Loucy (cell line): ENCODE data around the gene COL4A4.

Source experiments
- H2AFZ ChIP-seq: fragments of 200-600 bp; sonication (generic); 2 replicates; pipeline ENCODE4 v1.6.0; 2016; ENCODE audit warnings: antibody characterized with exemption, mild to moderate bottlenecking, low read length, moderate library complexity
- H3F3A ChIP-seq: fragments of 200-600 bp; 2 replicates; pipeline ENCODE4 v1.6.0; 2016; ENCODE audit warnings: antibody characterized with exemption, low read depth, mild to moderate bottlenecking
- H3K27me3 ChIP-seq: fragments of 200-600 bp; sonication (generic); 2 replicates; pipeline ENCODE4 v1.6.1; 2014; ENCODE audit warnings: low read length, mild to moderate bottlenecking; ENCODE audit not compliant: insufficient read depth, poor library complexity, severe bottlenecking
- H3K36me3 ChIP-seq: fragments of 200-600 bp; sonication (generic); 2 replicates; pipeline ENCODE4 v1.6.1; 2016; ENCODE audit warnings: low read length; ENCODE audit not compliant: insufficient read depth
- H3K4me1 ChIP-seq: fragments of 200-600 bp; sonication (generic); 2 replicates; pipeline ENCODE4 v1.5.1; 2014; ENCODE audit warnings: low read length, mild to moderate bottlenecking; ENCODE audit not compliant: insufficient read depth, poor library complexity, severe bottlenecking
- H3K4me2 ChIP-seq: fragments of 200-600 bp; sonication (generic); 2 replicates; pipeline ENCODE4 v1.6.0; 2014; ENCODE audit warnings: antibody characterized with exemption, low read length, low read depth, mild to moderate bottlenecking; ENCODE audit not compliant: poor library complexity, severe bottlenecking
- H3K4me3 ChIP-seq: fragments of 200-600 bp; sonication (generic); 2 replicates; pipeline ENCODE4 v1.5.1; 2014; ENCODE audit warnings: low read length, mild to moderate bottlenecking, mixed read lengths; ENCODE audit not compliant: poor library complexity, severe bottlenecking
- H3K79me2 ChIP-seq: fragments of 200-600 bp; sonication (generic); 2 replicates; pipeline ENCODE4 v1.6.1; 2014; ENCODE audit warnings: low read length; ENCODE audit not compliant: insufficient read depth
- H3K9ac ChIP-seq: fragments of 200-600 bp; sonication (generic); 2 replicates; pipeline ENCODE4 v1.6.0; 2014; ENCODE audit warnings: mild to moderate bottlenecking, low read depth, low read length, moderate library complexity; ENCODE audit not compliant: poor library complexity, severe bottlenecking
- H3K9me2 ChIP-seq: fragments of 200-600 bp; sonication (generic); replicated peaks from 2 replicates; pipeline ENCODE4 v1.6.1; 2016; ENCODE audit warnings: low read depth, low read length, mixed read lengths
- H3K9me3 ChIP-seq: fragments of 200-600 bp; sonication (generic); 2 replicates; pipeline ENCODE4 v1.6.1; 2014; ENCODE audit warnings: mild to moderate bottlenecking, antibody characterized with exemption, low read length, low read depth; ENCODE audit not compliant: insufficient read depth
- H4K20me1 ChIP-seq: fragments of 200-600 bp; sonication (generic); 2 replicates; pipeline ENCODE4 v1.6.0; 2014; ENCODE audit warnings: antibody characterized with exemption, low read length, mild to moderate bottlenecking; ENCODE audit not compliant: insufficient read depth, poor library complexity, severe bottlenecking
- CTCF ChIP-seq: fragments of 200-600 bp; sonication (generic); conservative IDR thresholded peaks from 2 replicates; pipeline ENCODE4 v1.5.1; 2014; ENCODE audit warnings: mild to moderate bottlenecking, antibody characterized with exemption, low read length
- EZH2phosphoT487 ChIP-seq: fragments of 200-600 bp; IDR thresholded peaks from 2 replicates; pipeline ENCODE4 v1.6.1; 2018; ENCODE audit warnings: antibody characterized with exemption, mild to moderate bottlenecking, moderate library complexity, borderline replicate concordance

The COL4A4 gene

GRCh38 chr2:227164763-227165291 is 822 bp upstream of the COL4A4 start:
- Histone ChIP-seq H3K27me3 (no peaks in the 10 kb centered on the region), H3K9me2 (no peaks in the 10 kb centered on the region), H3K4me3 (no peak overlapping the region), H3K4me2 (no peak overlapping the region), H3K9ac (no peak overlapping the region), H3K4me1 (no peaks in the 10 kb centered on the region), H3K36me3 (no peaks in the 10 kb centered on the region), H3F3A (no peaks in the 10 kb centered on the region), H3K9me3 (no peaks in the 10 kb centered on the region), H2AFZ (no peak overlapping the region), H4K20me1 (no peaks in the 10 kb centered on the region), H3K79me2 (no peaks in the 10 kb centered on the region)
- TF ChIP-seq EZH2phosphoT487 (no peak), CTCF (no peak)

- Histone ChIP-seq H4K20me1 (no peaks in the 10 kb centered on the region), H3K9me2 (no peaks in the 10 kb centered on the region), H3K4me1 (no peaks in the 10 kb centered on the region), H3K36me3 (no peaks in the 10 kb centered on the region), H3K4me3 (no peak overlapping the region), H3F3A (no peaks in the 10 kb centered on the region), H3K9ac (no peak overlapping the region), H3K79me2 (no peaks in the 10 kb centered on the region), H2AFZ (no peak overlapping the region), H3K27me3 (no peaks in the 10 kb centered on the region), H3K4me2 (no peak overlapping the region), H3K9me3 (no peaks in the 10 kb centered on the region)
- TF ChIP-seq CTCF (no peak), EZH2phosphoT487 (no peak)
These were observed 464 bp downstream of the COL4A4 start for GRCh38 chr2:227163485-227163997.

GRCh38 chr2:227161947-227162346 is 2.1 kb downstream of the COL4A4 start:
- no peaks in the 10 kb centered on the region for H3K79me2 ChIP-seq
- H3K4me2 ChIP-seq = no peak overlapping the region
- H3F3A ChIP-seq = no peaks in the 10 kb centered on the region
- H3K9me3 ChIP-seq = no peaks in the 10 kb centered on the region
- TF ChIP-seq CTCF (no peak), EZH2phosphoT487 (no peak)
- no peak overlapping the region for H3K4me3 ChIP-seq
- H3K36me3 ChIP-seq = no peaks in the 10 kb centered on the region
- H3K4me1 ChIP-seq = no peaks in the 10 kb centered on the region
- no peak overlapping the region for H2AFZ ChIP-seq
- H3K9ac ChIP-seq = no peak overlapping the region
- no peaks in the 10 kb centered on the region for H3K9me2 ChIP-seq
- no peaks in the 10 kb centered on the region for H3K27me3 ChIP-seq
- no peaks in the 10 kb centered on the region for H4K20me1 ChIP-seq
